ENCODE data around the gene KRT79. TPM values are rescaled to one million over a fixed set of nuclear protein-coding genes. Genes with fewer than 3 reads are reported as not detected.

Gene KRT79
- total RNA-seq, 3 donors from 2014 or later, result not detected

GRCh38 chr12:52817003-52817698, 17.0 kb downstream of the KRT79 start:
- Histone ChIP-seq H3K4me1 (ENCODE audit: low read depth) (no peaks in the 10 kb centered on the region), H3K4me3 (no peak overlapping the region), H3K36me3 (ENCODE audit: low read depth) (no peaks in the 10 kb centered on the region), H3K9me3 (no peaks in the 10 kb centered on the region)
- no peak for DNase-seq
- no peak for TF ChIP-seq CTCF (IDR thresholded peaks at IDR 0.05)
- intact Hi-C loops (cut with DNase I, micrococcal nuclease), result no loop called here
- ATAC-seq, result no peak

- Histone ChIP-seq H3K4me3 (no peak overlapping the region), H3K4me1 (ENCODE audit: low read depth) (no peaks in the 10 kb centered on the region), H3K9me3 (no peaks in the 10 kb centered on the region), H3K36me3 (ENCODE audit: low read depth) (no peaks in the 10 kb centered on the region)
- ATAC-seq, result no peak
- TF ChIP-seq CTCF (IDR thresholded peaks at IDR 0.05), result no peak
- intact Hi-C loops (cut with DNase I, micrococcal nuclease), result no loop called here
- DNase-seq, result no peak
Observed at GRCh38 chr12:52815676-52816588, 18.2 kb downstream of the KRT79 start.

GRCh38 chr12:52815161-52815560, 18.9 kb downstream of the KRT79 start:
- H3K36me3 ChIP-seq (ENCODE audit: low read depth), result no peaks in the 10 kb centered on the region

GRCh38 chr12:52814710-52815155, 19.4 kb downstream of the KRT79 start:
- DNase-seq (no peak), ATAC-seq (no peak)
- no peak for TF ChIP-seq CTCF (IDR thresholded peaks at IDR 0.05)
- no peaks in the 10 kb centered on the region for H3K4me1 ChIP-seq (ENCODE audit: low read depth)
- intact Hi-C loops (cut with DNase I, micrococcal nuclease), result no loop called here
- no peaks in the 10 kb centered on the region for H3K9me3 ChIP-seq
- H3K36me3 ChIP-seq (ENCODE audit: low read depth), result no peaks in the 10 kb centered on the region
- no peak overlapping the region for H3K4me3 ChIP-seq

More at GRCh38 chr12:52815161-52815560, 18.9 kb downstream of the KRT79 start:
- DNase-seq (no peak), ATAC-seq (no peak)
- intact Hi-C loops (cut with DNase I, micrococcal nuclease), result no loop called here
- Histone ChIP-seq H3K4me1 (ENCODE audit: low read depth) (no peaks in the 10 kb centered on the region), H3K4me3 (no peak overlapping the region), H3K9me3 (no peaks in the 10 kb centered on the region)
- no peak for TF ChIP-seq CTCF (IDR thresholded peaks at IDR 0.05)

- TF ChIP-seq CTCF (IDR thresholded peaks at IDR 0.05), result no peak
- no peaks in the 10 kb centered on the region for H3K4me1 ChIP-seq (ENCODE audit: low read depth)
- H3K36me3 ChIP-seq (ENCODE audit: low read depth), result no peaks in the 10 kb centered on the region
- DNase-seq (no peak), ATAC-seq (no peak)
- no peaks in the 10 kb centered on the region for H3K9me3 ChIP-seq
- intact Hi-C loops (cut with DNase I, micrococcal nuclease), result no loop called here
- H3K4me3 ChIP-seq, result no peak within 1 kb of the TSS
Observed at GRCh38 chr12:52813885-52814709, 20.0 kb downstream of the KRT79 start, which contains the start of gene KRT4. Gene KRT4 (minus strand): TSS chr12:52814116. CDS start chr12:52814058, 58 bp downstream.

Data from mucosa of descending colon (tissue), 3 donors.